Right atrium auricular region (tissue), 2 donors: ENCODE results near the gene ZNF329. TPM values are rescaled to one million over a fixed set of nuclear protein-coding genes. Genes with fewer than 3 reads are reported as not detected.

Experiments
- DNase-seq: peaks from one replicate; pipeline ENCODE4 v3.0.0-alpha.2; 2019; ENCODE audit warnings: low spot score
- H3K27ac ChIP-seq, 2 donors: fragments of 200-600 bp; sonication (generic); 1 replicate in 1 of 2; 2 replicates in 1 of 2; pipeline ENCODE4 v1.5.1; 2016 to 2019
- H3K27me3 ChIP-seq, 2 donors: fragments of 200-600 bp; sonication (generic); one replicate each; pipeline versions ENCODE4 v1.5.1 to v1.6.0; 2017 to 2019
- H3K36me3 ChIP-seq: fragments of 200-600 bp; sonication (generic); one replicate; pipeline ENCODE4 v1.5.1; 2016
- H3K4me1 ChIP-seq, 2 donors: fragments of 200-600 bp; sonication (generic); one replicate each; pipeline versions ENCODE4 v1.5.1 to v1.6.0; 2017 to 2019
- H3K4me3 ChIP-seq, 2 donors: fragments of 200-600 bp; sonication (generic); 1 replicate in 1 of 2; 2 replicates in 1 of 2; pipeline ENCODE4 v1.5.1; 2017 to 2019; ENCODE audit warnings: mild to moderate bottlenecking in 1 of 2, moderate library complexity in 1 of 2
- H3K9me3 ChIP-seq, 2 donors: fragments of 200-600 bp; sonication (generic); one replicate each; pipeline ENCODE4 v1.5.1; 2019
- CTCF ChIP-seq, 2 donors: fragments of 200-600 bp; sonication (generic); IDR thresholded peaks; one replicate each; pipeline ENCODE4 v1.5.1; 2019; ENCODE audit warnings: antibody characterized with exemption in 2 of 2
- total RNA-seq, 2 donors: library from RNA; depleted of rRNA; stranded (reverse); fragments of >200 nt; gene quantifications; one replicate each; pipeline ENCODE4 v1.1.0, GENCODE V29; 2016

The ZNF329 gene
- total RNA-seq, 2 donors from 2014 or later, result 6.9 to 7.9 TPM

- no peak for DNase-seq
- no peaks in the 10 kb centered on the region for H3K4me1 ChIP-seq
- no peaks in the 10 kb centered on the region for H3K27me3 ChIP-seq
- H3K27ac ChIP-seq, result no peak overlapping the region
- no peak for TF ChIP-seq CTCF (IDR thresholded peaks at IDR 0.05)
- H3K9me3 ChIP-seq, result peaks cover 33 to 91% of the 10 kb centered on the region in 2 donors
- no peaks in the 10 kb centered on the region for H3K36me3 ChIP-seq
- no peak overlapping the region for H3K4me3 ChIP-seq
Observed at GRCh38 chr19:58108546-58108817, 42.1 kb downstream of the ZNF329 start.

GRCh38 chr19:58107778-58108545 lies 42.6 kb downstream of the ZNF329 start:
- no peaks in the 10 kb centered on the region for H3K27me3 ChIP-seq
- no peaks in the 10 kb centered on the region for H3K36me3 ChIP-seq
- H3K9me3 ChIP-seq, result peaks cover 33 to 92% of the 10 kb centered on the region in 2 donors
- no peak for DNase-seq
- no peak overlapping the region for H3K27ac ChIP-seq
- no peak for TF ChIP-seq CTCF (IDR thresholded peaks at IDR 0.05)
- no peaks in the 10 kb centered on the region for H3K4me1 ChIP-seq
- H3K4me3 ChIP-seq, result no peak overlapping the region

- Histone ChIP-seq H3K4me1 (peaks cover 0 to 17% of the 10 kb centered on the region in 2 donors), H3K9me3 (peaks cover 0 to 27% of the 10 kb centered on the region in 2 donors), H3K27me3 (no peaks in the 10 kb centered on the region), H3K4me3 (peak overlapping the region; percentile 88 to 91), H3K27ac (peak overlapping the region; percentile 95 to 99), H3K36me3 (no peaks in the 10 kb centered on the region)
- TF ChIP-seq CTCF (IDR thresholded peaks at IDR 0.05), result no peak
- no peak for DNase-seq
Observed at GRCh38 chr19:58098682-58098998, 51.9 kb downstream of the ZNF329 start.

- TF ChIP-seq CTCF (IDR thresholded peaks at IDR 0.05), result no peak
- peak within 1 kb of the TSS; percentile 95 to 99 for H3K27ac ChIP-seq
- DNase-seq, result peak; percentile 99
- H3K36me3 ChIP-seq, result no peaks in the 10 kb centered on the region
- H3K4me1 ChIP-seq, result peaks cover 0 to 17% of the 10 kb centered on the region in 2 donors
- no peaks in the 10 kb centered on the region for H3K27me3 ChIP-seq
- H3K4me3 ChIP-seq, result peak within 1 kb of the TSS; percentile 88 to 91
- peaks cover 0 to 20% of the 10 kb centered on the region in 2 donors for H3K9me3 ChIP-seq
Observed at GRCh38 chr19:58097781-58098681, 52.6 kb downstream of the ZNF329 start, which contains the start of gene ZSCAN18. TSS of gene ZSCAN18 (minus strand) at chr19:58098231. CDS start at chr19:58090267, 7,964 bp downstream.

- H3K36me3 ChIP-seq, result no peaks in the 10 kb centered on the region
- H3K27me3 ChIP-seq, result no peaks in the 10 kb centered on the region
- H3K4me1 ChIP-seq, result peaks cover 0 to 17% of the 10 kb centered on the region in 2 donors
- no peak for TF ChIP-seq CTCF (IDR thresholded peaks at IDR 0.05)
- peak overlapping the region; percentile 88 to 91 for H3K4me3 ChIP-seq
- peaks cover 0 to 16% of the 10 kb centered on the region in 2 donors for H3K9me3 ChIP-seq
- peak overlapping the region; percentile 95 to 99 for H3K27ac ChIP-seq
- no peak for DNase-seq
Observed at GRCh38 chr19:58097349-58097748, 53.2 kb downstream of the ZNF329 start.
